SH-SY5Y (cell line): Measurements from ENCODE around the gene TARBP1.

Experiments
- GATA2 ChIP-seq: IDR thresholded peaks from 2 replicates; pipeline ENCODE4 v1.6.1; 2011; ENCODE audit warnings: mild to moderate bottlenecking, low read depth, low read length
- GATA3 ChIP-seq: IDR thresholded peaks from 2 replicates; pipeline ENCODE4 v1.6.1; 2011; ENCODE audit warnings: low read depth, mild to moderate bottlenecking, low read length, moderate library complexity

DNA sequence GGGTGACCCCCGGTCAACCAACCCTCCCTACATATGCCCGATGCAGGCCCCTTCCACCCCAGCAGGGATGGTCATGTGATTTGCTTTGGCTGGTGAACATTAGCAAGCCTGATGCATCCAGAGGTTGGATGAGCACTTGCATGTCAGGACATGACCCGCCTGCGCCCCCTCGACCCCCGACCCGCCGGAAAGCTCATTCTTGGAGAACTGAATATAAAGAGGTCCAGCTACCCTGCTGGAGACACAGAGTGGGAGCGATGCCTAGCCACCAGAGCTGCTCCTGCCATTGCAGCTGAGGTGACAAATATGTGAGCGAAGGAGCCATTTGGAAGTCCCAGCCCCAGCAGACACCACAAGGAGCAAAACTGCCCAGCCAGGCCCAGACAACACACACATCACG, 66.1 kb downstream of the TARBP1 start:
- TF ChIP-seq GATA2, result no peak
- no peak for TF ChIP-seq GATA3
